Panc1 (cell line): ENCODE data around the gene SLX9.

Source experiments
- CTCF ChIP-seq: fragments of 450-650 bp; IDR thresholded peaks from 2 replicates; pipeline ENCODE4 v1.5.1; 2017; ENCODE audit warnings: mild to moderate bottlenecking
- POLR2AphosphoS5 ChIP-seq: IDR thresholded peaks from 2 replicates; pipeline ENCODE4 v1.6.1; 2012; ENCODE audit warnings: mild to moderate bottlenecking, low read depth, low read length, moderate library complexity
- TCF7L2 ChIP-seq: IDR thresholded peaks from 2 replicates; pipeline ENCODE4 v1.6.1; 2011; ENCODE audit warnings: mild to moderate bottlenecking, low read depth, low read length, inconsistent platforms

DNA sequence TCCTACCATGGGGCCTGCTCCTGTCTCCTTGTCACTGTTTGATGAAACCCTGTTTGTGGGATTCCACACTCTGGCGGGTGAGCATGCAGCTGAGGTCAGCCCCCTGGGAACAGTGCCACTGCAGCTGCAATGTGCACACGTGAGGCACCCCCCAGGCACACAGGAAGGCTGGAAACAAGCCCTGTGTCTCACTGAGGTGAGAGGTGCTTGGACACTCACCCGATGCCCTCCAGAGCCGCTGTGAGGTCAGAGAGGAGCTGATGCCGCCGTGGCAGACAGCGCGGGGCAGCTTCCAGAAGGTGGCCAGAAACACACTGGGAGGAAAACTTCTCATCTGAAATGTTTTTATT lies 49.7 kb downstream of the SLX9 start:
- TF ChIP-seq CTCF (no peak), TCF7L2 (no peak), POLR2AphosphoS5 (no peak)
